A549 (cell line): ENCODE data around the gene PTPRN2. TPM values are rescaled to one million over a fixed set of nuclear protein-coding genes. Genes with fewer than 3 reads are reported as not detected.

Source experiments
- ATAC-seq, 2 experiments: fragments of 200-7000 bp in 1 of 2; fragments of >200 bp in 1 of 2; cut with Nextera tagmentation in 1 of 2; cut with Tn5 transposase in 1 of 2; 3 replicates each; pipeline versions ENCODE4 v1.8.0 to v1.9.1; 2018 to 2020; ENCODE audit warnings: mild to moderate bottlenecking in 1 of 2, moderate library complexity in 1 of 2
- CTCF ChIA-PET: fragments of 300-600 bp; sonication (Branson Sonifier 250); formaldehyde crosslinking; extraction: SDS; loops from one replicate; lab custom pipeline; 2021; ENCODE audit warnings: antibody characterized with exemption, inconsistent platforms; lab: Yijun Ruan, JAX
- POLR2A ChIA-PET: fragments of 350-600 bp; formaldehyde crosslinking; extraction: SDS; loops from one replicate; lab custom pipeline; 2021; ENCODE audit warnings: antibody characterized with exemption, inconsistent platforms; lab: Yijun Ruan, JAX
- DNase-seq, 2 experiments: peaks; one replicate each; pipeline versions ENCODE4 v3.0.0 to v3.0.0-alpha.2; 2011 to 2016; ENCODE audit warnings: low read depth in 1 of 2, low spot score in 1 of 2
- FAIRE-seq: peaks from 2 replicates; lab custom pipeline; 2011; peaks lifted over from hg19 to GRCh38; lab: Jason Lieb, UNC
- H3K27ac ChIP-seq, 2 experiments: fragments of >200 bp; sonication (Bioruptor Twin); formaldehyde crosslinking; 3 replicates each; pipeline ENCODE4 v1.5.1; 2016 to 2017
- H3K4me1 ChIP-seq: fragments of >200 bp; sonication (Bioruptor Twin); formaldehyde crosslinking; 3 replicates; pipeline ENCODE4 v1.6.1; 2016
- H3K4me2 ChIP-seq: fragments of >200 bp; sonication (Bioruptor Twin); formaldehyde crosslinking; 3 replicates; pipeline ENCODE4 v1.6.1; 2016
- H3K4me3 ChIP-seq: fragments of >200 bp; sonication (Bioruptor Twin); formaldehyde crosslinking; 3 replicates; pipeline ENCODE4 v1.5.1; 2016
- H3K9me3 ChIP-seq: fragments of >200 bp; sonication (Bioruptor Twin); formaldehyde crosslinking; 3 replicates; pipeline ENCODE4 v1.6.1; 2016
- CBX2 ChIP-seq: fragments of 200-600 bp; sonication (generic); IDR thresholded peaks from 2 replicates; pipeline ENCODE4 v1.6.1; 2016; ENCODE audit warnings: low read depth, mild to moderate bottlenecking, borderline replicate concordance
- CBX8 ChIP-seq: fragments of 200-600 bp; sonication (generic); IDR thresholded peaks from 2 replicates; pipeline ENCODE4 v1.6.1; 2016
- CTCF ChIP-seq: fragments of >200 bp; sonication (Bioruptor Twin); formaldehyde crosslinking; IDR thresholded peaks from 3 replicates; pipeline ENCODE4 v1.5.1; 2016
- EHMT2 ChIP-seq: fragments of 200-600 bp; sonication (generic); IDR thresholded peaks from 2 replicates; pipeline ENCODE4 v1.6.1; 2016; ENCODE audit warnings: antibody characterized with exemption, low read depth, mild to moderate bottlenecking, moderate library complexity
- FOSB ChIP-seq: fragments of 250-450 bp; sonication (Bioruptor Pico); IDR thresholded peaks from 2 replicates; pipeline ENCODE4 v1.5.0; 2020; ENCODE audit warnings: mild to moderate bottlenecking, moderate library complexity
- HDAC2 ChIP-seq: fragments of 200-600 bp; sonication (generic); IDR thresholded peaks from 2 replicates; pipeline ENCODE4 v1.6.1; 2016
- HEYL ChIP-seq: fragments of 250-450 bp; sonication (Bioruptor Pico); IDR thresholded peaks from 2 replicates; pipeline ENCODE4 v1.8.0; 2021; ENCODE audit warnings: mild to moderate bottlenecking, moderate library complexity
- HMGXB4 ChIP-seq: fragments of 250-450 bp; sonication (Bioruptor Pico); IDR thresholded peaks from 2 replicates; pipeline ENCODE4 v1.5.0; 2021; ENCODE audit warnings: mild to moderate bottlenecking, moderate library complexity, borderline replicate concordance
- HOXB13 ChIP-seq: fragments of 250-450 bp; sonication (Bioruptor Pico); IDR thresholded peaks from 2 replicates; pipeline ENCODE4 v1.5.0; 2020; ENCODE audit warnings: low read depth, mild to moderate bottlenecking, moderate library complexity
- HOXB5 ChIP-seq: fragments of 250-450 bp; sonication (Bioruptor Pico); IDR thresholded peaks from 2 replicates; pipeline ENCODE4 v1.5.0; 2020; ENCODE audit warnings: mild to moderate bottlenecking, moderate library complexity
- JUNB ChIP-seq: fragments of >200 bp; sonication (Bioruptor Twin); formaldehyde crosslinking; IDR thresholded peaks from 2 replicates; pipeline ENCODE4 v1.6.1; 2016
- KDM5A ChIP-seq: fragments of 200-600 bp; sonication (generic); IDR thresholded peaks from 2 replicates; pipeline ENCODE4 v1.6.1; 2016; ENCODE audit warnings: antibody characterized with exemption, mild to moderate bottlenecking
- NPAS2 ChIP-seq: fragments of 250-450 bp; sonication (Bioruptor Pico); IDR thresholded peaks from 2 replicates; pipeline ENCODE4 v1.8.0; 2022; ENCODE audit warnings: mild to moderate bottlenecking, moderate library complexity, borderline replicate concordance
- NR3C1 ChIP-seq: fragments of >200 bp; sonication (Bioruptor Twin); formaldehyde crosslinking; IDR thresholded peaks from 3 replicates; pipeline ENCODE4 v1.6.1; 2017
- PHF8 ChIP-seq: fragments of 200-600 bp; sonication (generic); IDR thresholded peaks from 2 replicates; pipeline ENCODE4 v1.6.1; 2016; ENCODE audit warnings: low read depth, mild to moderate bottlenecking, antibody characterized with exemption, moderate library complexity, borderline replicate concordance
- RAD21 ChIP-seq, 2 experiments: fragments of >200 bp in 1 of 2; sonication (Bioruptor Twin) in 1 of 2; formaldehyde crosslinking in 1 of 2; IDR thresholded peaks in 1 of 2; conservative IDR thresholded peaks in 1 of 2; 2 replicates in 1 of 2; 3 replicates in 1 of 2; pipeline ENCODE4 v1.6.1; 2012 to 2018; ENCODE audit warnings: inconsistent platforms in 1 of 2
- REST ChIP-seq: fragments of 200-600 bp; sonication (generic); IDR thresholded peaks from 2 replicates; pipeline ENCODE4 v1.6.1; 2016; ENCODE audit warnings: antibody characterized with exemption, mild to moderate bottlenecking, moderate library complexity
- RFX5 ChIP-seq: fragments of 450-650 bp; IDR thresholded peaks from 2 replicates; pipeline ENCODE4 v1.7.1; 2014; ENCODE audit warnings: antibody characterized with exemption, mild to moderate bottlenecking, moderate library complexity
- TFCP2L1 ChIP-seq: fragments of 250-450 bp; sonication (Bioruptor Pico); IDR thresholded peaks from 2 replicates; pipeline ENCODE4 v1.5.0; 2021; ENCODE audit warnings: mild to moderate bottlenecking
- TP53 ChIP-seq: fragments of 250-450 bp; sonication (Bioruptor Pico); IDR thresholded peaks from 2 replicates; pipeline ENCODE4 v1.5.0; 2021; ENCODE audit warnings: mild to moderate bottlenecking, moderate library complexity
- USF2 ChIP-seq: fragments of 450-650 bp; IDR thresholded peaks from 2 replicates; pipeline ENCODE4 v1.6.1; 2014; ENCODE audit warnings: antibody characterized with exemption
- ZC3H11A ChIP-seq: fragments of 450-650 bp; IDR thresholded peaks from 2 replicates; pipeline ENCODE4 v1.6.1; 2014; ENCODE audit warnings: antibody characterized with exemption, mild to moderate bottlenecking
- ZFP36 ChIP-seq: fragments of 450-650 bp; IDR thresholded peaks from 2 replicates; pipeline ENCODE4 v1.6.1; 2014; ENCODE audit warnings: borderline replicate concordance; ENCODE audit not compliant: partially characterized antibody
- WGBS: methylation state at CpG from one replicate; pipeline ENCODE4 v1.1.6; 2017; ENCODE audit errors: missing lambda C conversion rate; 5-methylcytosine and 5-hydroxymethylcytosine counted together
- polyA plus RNA-seq, 4 experiments: library from polyadenylated mRNA; depleted of rRNA in 3 of 4; stranded (reverse); fragments of >200 nt; fragmentation: RNase III in 1 of 4; extraction: RNeasy Plus Mini Kit Qiagen cat#74134 plus additional on column Dnase treatment in 1 of 4; gene quantifications; 2 replicates in 3 of 4; 3 replicates in 1 of 4; pipeline ENCODE4 v1.2.3, GENCODE V29; 2011 to 2017

The PTPRN2 gene
- polyA plus RNA-seq, 2 of the 4 experiments (the other 2 are of a cell fraction) = 0.41 to 1.2 TPM

GRCh38 chr7:157837561-157837960 lies 750.1 kb downstream of the PTPRN2 start:
- CTCF ChIA-PET = no interaction called here
- Histone ChIP-seq H3K9me3 (peaks cover 11% of the 10 kb centered on the region; the same call in 2 of the 3 replicates), H3K4me3 (no peak overlapping the region), H3K4me1 (no peaks in the 10 kb centered on the region), H3K4me2 (no peak overlapping the region), H3K27ac (no peak overlapping the region)
- TF ChIP-seq HEYL (CRISPR knock-in tag) = no peak
- TF ChIP-seq HOXB5 (CRISPR knock-in tag) = no peak
- no peak for TF ChIP-seq NPAS2 (CRISPR knock-in tag)
- no peak for TF ChIP-seq ZC3H11A
- no peak for TF ChIP-seq HOXB13 (CRISPR knock-in tag)
- no peak for TF ChIP-seq NR3C1
- no peak for TF ChIP-seq RFX5
- no peak for TF ChIP-seq CBX2
- no peak for TF ChIP-seq CBX8
- TF ChIP-seq EHMT2 = no peak
- WGBS = 21% methylated on average over 7 of the region's 10 CpGs
- POLR2A ChIA-PET = interaction anchor here (0.7 kb wide), 1 partner anchor 12 kb away, joined by 3 read pairs; no protein-coding TSS in a partner anchor
- DNase-seq = no peak
- FAIRE-seq = no peak
- ATAC-seq = 0 out of 6 replicates have a peak, but pooled peaks of 1 of the 2 experiments have one; percentile 21

- TF ChIP-seq PHF8 (no peak), TFCP2L1 (CRISPR knock-in tag) (no peak), ZFP36 (no peak), CTCF (no peak)
- no peaks in the 10 kb centered on the region for H3K4me1 ChIP-seq
- POLR2A ChIA-PET = no interaction called here
- ATAC-seq (0 out of 6 replicates have a peak, but pooled peaks of 1 of the 2 experiments have one; percentile 37), DNase-seq (no peak), FAIRE-seq (no peak)
- H3K9me3 ChIP-seq = peaks cover 11% of the 10 kb centered on the region; the same call in 2 of the 3 replicates
- CTCF ChIA-PET = no interaction called here
- no peak overlapping the region for H3K4me3 ChIP-seq
- H3K4me2 ChIP-seq = no peak overlapping the region
- no peak overlapping the region for H3K27ac ChIP-seq
- WGBS = 9% methylated on average over 4 of the region's 6 CpGs
Measured at GRCh38 chr7:157837047-157837446, 750.6 kb downstream of the PTPRN2 start.

GRCh38 chr7:157834501-157835163 lies 753.0 kb downstream of the PTPRN2 start:
- FAIRE-seq (no peak), DNase-seq (no peak), ATAC-seq (no peak)
- no peak overlapping the region for H3K4me2 ChIP-seq
- ChIA-PET CTCF (no interaction called here), POLR2A (no interaction called here)
- WGBS = 48% methylated on average over 15 of the region's 20 CpGs
- H3K9me3 ChIP-seq = peaks cover 4% of the 10 kb centered on the region; the same call in 2 of the 3 replicates
- H3K4me3 ChIP-seq = no peak overlapping the region
- TF ChIP-seq HMGXB4 (no peak), HOXB5 (CRISPR knock-in tag) (no peak), RAD21 (conservative IDR thresholded peaks at IDR 0.05 in 1 of 2, IDR thresholded peaks at IDR 0.05 in 1 of 2) (no peak), REST (no peak), FOSB (CRISPR knock-in tag) (no peak), KDM5A (no peak), USF2 (no peak), NPAS2 (CRISPR knock-in tag) (no peak), HOXB13 (CRISPR knock-in tag) (no peak), TFCP2L1 (CRISPR knock-in tag) (no peak), JUNB (no peak), TP53 (CRISPR knock-in tag) (no peak), HDAC2 (no peak)
- no peaks in the 10 kb centered on the region for H3K4me1 ChIP-seq
- no peak overlapping the region for H3K27ac ChIP-seq
